ENCODE results near the gene TTPAL.

TTPAL gene

DNA sequence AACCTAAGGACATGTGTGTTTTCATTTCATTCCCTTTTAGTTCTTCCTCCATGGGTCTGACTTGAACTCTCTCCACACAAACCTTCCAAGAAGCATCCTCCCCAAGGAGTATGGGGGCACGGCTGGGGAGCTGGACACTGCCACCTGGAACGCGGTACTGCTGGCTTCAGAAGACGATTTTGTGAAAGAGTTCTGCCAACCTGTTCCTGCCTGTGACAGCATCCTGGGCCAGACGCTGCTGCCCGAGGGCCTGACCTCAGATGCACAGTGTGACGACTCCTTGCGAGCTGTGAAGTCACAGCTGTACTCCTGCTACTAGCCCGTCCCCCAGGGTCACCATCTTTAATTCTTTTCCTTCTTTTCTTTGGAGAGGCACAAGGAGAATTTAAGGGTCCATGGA lies 13.5 kb downstream of the TTPAL start:
- TF ChIP-seq, protein P1, sequence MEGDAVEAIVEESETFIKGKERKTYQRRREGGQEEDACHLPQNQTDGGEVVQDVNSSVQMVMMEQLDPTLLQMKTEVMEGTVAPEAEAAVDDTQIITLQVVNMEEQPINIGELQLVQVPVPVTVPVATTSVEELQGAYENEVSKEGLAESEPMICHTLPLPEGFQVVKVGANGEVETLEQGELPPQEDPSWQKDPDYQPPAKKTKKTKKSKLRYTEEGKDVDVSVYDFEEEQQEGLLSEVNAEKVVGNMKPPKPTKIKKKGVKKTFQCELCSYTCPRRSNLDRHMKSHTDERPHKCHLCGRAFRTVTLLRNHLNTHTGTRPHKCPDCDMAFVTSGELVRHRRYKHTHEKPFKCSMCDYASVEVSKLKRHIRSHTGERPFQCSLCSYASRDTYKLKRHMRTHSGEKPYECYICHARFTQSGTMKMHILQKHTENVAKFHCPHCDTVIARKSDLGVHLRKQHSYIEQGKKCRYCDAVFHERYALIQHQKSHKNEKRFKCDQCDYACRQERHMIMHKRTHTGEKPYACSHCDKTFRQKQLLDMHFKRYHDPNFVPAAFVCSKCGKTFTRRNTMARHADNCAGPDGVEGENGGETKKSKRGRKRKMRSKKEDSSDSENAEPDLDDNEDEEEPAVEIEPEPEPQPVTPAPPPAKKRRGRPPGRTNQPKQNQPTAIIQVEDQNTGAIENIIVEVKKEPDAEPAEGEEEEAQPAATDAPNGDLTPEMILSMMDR (IDR thresholded peaks at IDR 0.05; ENCODE audit: low read depth, low read length, poor library complexity, severe bottlenecking), result no peak
- no peak for TF ChIP-seq EZH2phosphoT487 (IDR thresholded peaks at IDR 0.05; ENCODE audit: borderline replicate concordance, low read length)
- no peaks in the 10 kb centered on the region for H3K9me3 ChIP-seq (ENCODE audit: control insufficient read depth, insufficient read depth, low read length)
- peaks cover 72% of the 10 kb centered on the region for H3K36me3 ChIP-seq (ENCODE audit: control insufficient read depth, low read length)

DNA sequence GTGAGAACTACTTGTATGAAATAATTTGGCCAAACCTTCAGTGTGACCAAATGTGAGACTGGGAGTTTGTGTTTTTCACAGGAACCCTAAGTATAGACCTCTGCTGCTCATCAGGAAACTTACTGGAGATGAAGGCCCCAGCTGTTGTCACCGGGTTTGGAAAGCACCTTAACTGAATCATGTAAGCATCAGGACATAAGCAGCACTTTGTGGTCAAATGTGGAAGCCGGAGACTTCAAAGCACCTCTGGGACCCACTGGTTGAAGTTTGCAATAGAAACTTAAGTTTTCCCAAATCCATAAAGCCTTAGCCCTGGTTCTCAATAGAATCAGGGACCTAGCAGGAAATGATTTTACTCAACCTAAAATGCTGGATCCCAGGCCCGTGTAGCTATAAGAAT lies 14.3 kb downstream of the TTPAL start:
- H3K9me3 ChIP-seq (ENCODE audit: control insufficient read depth, insufficient read depth, low read length), result no peaks in the 10 kb centered on the region
- H3K27ac ChIP-seq (ENCODE audit: low read depth, low read length), result no peak overlapping the region
- no peaks in the 10 kb centered on the region for H3F3A ChIP-seq (ENCODE audit: control insufficient read depth, insufficient read depth)
- H3K4me2 ChIP-seq (ENCODE audit: low read length), result no peak overlapping the region
- H3K9me2 ChIP-seq (replicated peaks; ENCODE audit: control insufficient read depth, low read length), result no peaks in the 10 kb centered on the region
- TF ChIP-seq, protein P1 (IDR thresholded peaks at IDR 0.05; ENCODE audit: low read depth, low read length, poor library complexity, severe bottlenecking), result no peak
- no peak for TF ChIP-seq EZH2phosphoT487 (IDR thresholded peaks at IDR 0.05; ENCODE audit: borderline replicate concordance, low read length)
- H3K36me3 ChIP-seq (ENCODE audit: control insufficient read depth, low read length), result peaks cover 74% of the 10 kb centered on the region
- peaks cover 5% of the 10 kb centered on the region for H3K4me1 ChIP-seq (ENCODE audit: control insufficient read depth, low read length)
- no peaks in the 10 kb centered on the region for H3K79me2 ChIP-seq (ENCODE audit: control insufficient read depth, low read length)
- H3K4me3 ChIP-seq (ENCODE audit: low read length), result no peak overlapping the region
- H3K27me3 ChIP-seq (ENCODE audit: control insufficient read depth, low read length), result no peaks in the 10 kb centered on the region
- H4K20me1 ChIP-seq (ENCODE audit: control insufficient read depth, insufficient read depth, low read depth, low read length), result no peaks in the 10 kb centered on the region

More for the DNA sequence above, 13.5 kb downstream of the TTPAL start:
- H3K4me2 ChIP-seq (ENCODE audit: low read length), result no peak overlapping the region
- H3K9me2 ChIP-seq (replicated peaks; ENCODE audit: control insufficient read depth, low read length), result no peaks in the 10 kb centered on the region
- H3K27me3 ChIP-seq (ENCODE audit: control insufficient read depth, low read length), result no peaks in the 10 kb centered on the region
- H3K27ac ChIP-seq (ENCODE audit: low read depth, low read length), result no peak overlapping the region
- peaks cover under 1% of the 10 kb centered on the region; the same call in 1 of the 2 replicates for H3K4me1 ChIP-seq (ENCODE audit: control insufficient read depth, low read length)
- H4K20me1 ChIP-seq (ENCODE audit: control insufficient read depth, insufficient read depth, low read depth, low read length), result no peaks in the 10 kb centered on the region
- no peaks in the 10 kb centered on the region for H3F3A ChIP-seq (ENCODE audit: control insufficient read depth, insufficient read depth)
- no peak overlapping the region for H3K4me3 ChIP-seq (ENCODE audit: low read length)
- no peaks in the 10 kb centered on the region for H3K79me2 ChIP-seq (ENCODE audit: control insufficient read depth, low read length)

DNA sequence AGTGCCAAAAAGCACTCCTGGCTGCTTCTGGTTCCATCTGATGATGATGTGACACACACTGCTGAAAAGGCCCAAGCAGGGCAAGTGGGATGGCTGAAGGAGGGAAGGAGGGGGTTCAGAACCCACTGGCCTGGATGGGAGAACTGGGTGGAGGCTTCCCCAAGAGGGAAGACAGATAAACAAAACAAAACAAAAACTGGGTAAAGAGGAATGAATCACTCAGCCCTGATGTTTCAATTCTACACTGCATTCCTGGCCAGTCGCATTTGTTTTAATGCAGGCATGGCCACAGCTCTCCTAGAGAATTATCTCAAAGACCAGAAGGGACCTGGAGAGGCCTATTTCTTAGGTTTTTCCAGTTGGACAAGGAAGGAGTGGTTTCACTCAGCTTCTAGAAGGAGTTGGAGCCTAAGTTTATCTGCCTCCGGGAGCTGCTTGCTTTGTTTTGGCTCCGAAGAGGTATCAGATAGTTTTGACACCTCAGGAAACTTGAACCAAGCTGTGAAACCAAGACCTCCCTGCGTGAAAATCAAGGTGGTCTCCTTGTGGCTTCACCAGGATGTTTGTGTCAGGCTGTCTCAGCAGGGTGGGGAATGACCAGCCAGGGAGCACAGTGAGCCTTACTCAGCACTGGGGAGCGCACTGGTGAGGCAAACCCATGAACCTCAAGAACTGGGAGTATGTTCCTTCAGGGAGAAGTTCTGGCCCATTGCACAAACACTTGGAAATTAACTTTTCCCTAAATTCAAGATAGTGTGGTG lies 16.1 kb downstream of the TTPAL start:
- H3K27ac ChIP-seq (ENCODE audit: low read depth, low read length), result no peak overlapping the region
- H4K20me1 ChIP-seq (ENCODE audit: control insufficient read depth, insufficient read depth, low read depth, low read length), result no peaks in the 10 kb centered on the region
- no peaks in the 10 kb centered on the region for H3K9me3 ChIP-seq (ENCODE audit: control insufficient read depth, insufficient read depth, low read length)

More for the DNA sequence above, 16.1 kb downstream of the TTPAL start:
- no peaks in the 10 kb centered on the region for H3K27me3 ChIP-seq (ENCODE audit: control insufficient read depth, low read length)
- H3F3A ChIP-seq (ENCODE audit: control insufficient read depth, insufficient read depth), result no peaks in the 10 kb centered on the region
- H3K4me3 ChIP-seq (ENCODE audit: low read length), result no peak overlapping the region
- no peaks in the 10 kb centered on the region for H3K9me2 ChIP-seq (replicated peaks; ENCODE audit: control insufficient read depth, low read length)
- peaks cover 75% of the 10 kb centered on the region for H3K36me3 ChIP-seq (ENCODE audit: control insufficient read depth, low read length)
- no peak overlapping the region for H3K4me2 ChIP-seq (ENCODE audit: low read length)
- no peaks in the 10 kb centered on the region for H3K79me2 ChIP-seq (ENCODE audit: control insufficient read depth, low read length)
- no peak for TF ChIP-seq EZH2phosphoT487 (IDR thresholded peaks at IDR 0.05; ENCODE audit: borderline replicate concordance, low read length)
- TF ChIP-seq, protein P1 (IDR thresholded peaks at IDR 0.05; ENCODE audit: low read depth, low read length, poor library complexity, severe bottlenecking), result no peak
- peaks cover 5% of the 10 kb centered on the region for H3K4me1 ChIP-seq (ENCODE audit: control insufficient read depth, low read length)

Measured in DOHH2 (cell line).